OCI-LY3 (cell line): ENCODE results near the gene OSBPL3.

Source experiments
- H2AFZ ChIP-seq: fragments of 200-600, 300-600 bp; shearing (Covaris generic); 2 replicates; pipeline ENCODE4 v1.6.0; 2014; ENCODE audit warnings: antibody characterized with exemption, low read depth, low read length
- H3K27ac ChIP-seq: fragments of 200-600, 300-600 bp; sonication (generic); 2 replicates; pipeline ENCODE4 v1.5.1; 2014; ENCODE audit warnings: mild to moderate bottlenecking, low read length, moderate library complexity, mixed read lengths
- H3K27me3 ChIP-seq: fragments of 200-600, 300-600 bp; sonication (generic); 2 replicates; pipeline ENCODE4 v1.6.1; 2014; ENCODE audit warnings: low read depth, low read length, mixed read lengths
- H3K36me3 ChIP-seq: fragments of 200-600, 300-600 bp; sonication (generic); replicated peaks from 2 replicates; pipeline ENCODE3; 2014; ENCODE audit warnings: low read depth, low read length, mixed read lengths
- H3K4me1 ChIP-seq: fragments of 300-600, 200-600 bp; sonication (generic); 2 replicates; pipeline ENCODE4 v1.6.1; 2014; ENCODE audit warnings: low read length, mixed read lengths
- H3K4me2 ChIP-seq: fragments of 200-600, 300-600 bp; sonication (generic); 2 replicates; pipeline ENCODE4 v1.6.1; 2014; ENCODE audit warnings: low read length, mixed read lengths
- H3K4me3 ChIP-seq: fragments of 300-600, 200-600 bp; sonication (generic); 2 replicates; pipeline ENCODE4 v1.5.1; 2014; ENCODE audit warnings: antibody characterized with exemption, mild to moderate bottlenecking, low read length, moderate library complexity
- H3K79me2 ChIP-seq: fragments of 300-600, 200-600 bp; shearing (Covaris generic); 2 replicates; pipeline ENCODE4 v1.6.1; 2014; ENCODE audit warnings: mild to moderate bottlenecking, low read length, mixed read lengths
- H3K9ac ChIP-seq: fragments of 300-600, 200-600 bp; shearing (Covaris generic); 2 replicates; pipeline ENCODE4 v1.6.0; 2014; ENCODE audit warnings: mild to moderate bottlenecking, low read length, moderate library complexity
- H3K9me3 ChIP-seq: fragments of 200-600, 300-600 bp; shearing (Covaris generic); 2 replicates; pipeline ENCODE4 v1.6.1; 2014; ENCODE audit warnings: low read length, mixed read lengths; ENCODE audit not compliant: insufficient read depth
- H4K20me1 ChIP-seq: fragments of 200-600, 300-600 bp; sonication (generic); 2 replicates; pipeline ENCODE4 v1.6.1; 2016; ENCODE audit warnings: low read length, mixed read lengths; ENCODE audit not compliant: insufficient read depth
- EZH2phosphoT487 ChIP-seq: fragments of 200-600 bp; shearing (Covaris generic); IDR thresholded peaks from 2 replicates; pipeline ENCODE4 v1.6.1; 2018; ENCODE audit warnings: antibody characterized with exemption, mixed run types, low read depth
- TF ChIP-seq, protein P1 (sequence below): fragments of 200-600, 300-600 bp; sonication (generic); IDR thresholded peaks from 2 replicates; pipeline ENCODE4 v1.5.1; 2014; ENCODE audit warnings: antibody characterized with exemption, low read length, low read depth

Gene OSBPL3

DNA sequence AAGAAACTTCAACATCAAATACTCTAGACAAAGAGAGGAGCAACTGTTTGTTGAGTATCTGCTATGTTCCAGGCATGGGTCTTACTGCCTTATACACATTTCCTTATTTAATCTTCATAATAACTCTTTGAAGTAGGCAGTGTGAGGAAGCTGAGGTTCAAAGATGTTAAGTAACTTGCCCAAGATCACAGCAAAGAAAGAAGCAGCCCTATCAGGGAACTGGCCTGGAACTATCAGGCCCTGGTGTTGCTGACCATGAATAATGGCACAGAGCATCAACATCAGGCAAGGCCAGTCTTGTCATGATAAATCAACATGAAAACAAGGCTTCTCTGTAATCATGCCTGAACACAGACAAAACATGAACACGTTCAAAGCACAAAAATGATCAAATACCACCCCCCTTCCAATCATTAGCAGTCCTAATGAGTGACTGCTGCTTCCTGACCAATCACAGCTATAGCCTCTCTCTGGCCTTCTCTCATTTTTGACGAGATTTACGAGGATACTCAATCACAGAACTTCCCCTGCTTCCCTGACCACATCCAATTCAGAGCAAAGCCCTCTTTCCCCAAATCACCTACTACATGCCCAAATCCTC is 225.0 kb downstream of the OSBPL3 start:
- peak overlapping the region; percentile 99; the same call in 1 of the 2 replicates for H3K4me2 ChIP-seq

DNA sequence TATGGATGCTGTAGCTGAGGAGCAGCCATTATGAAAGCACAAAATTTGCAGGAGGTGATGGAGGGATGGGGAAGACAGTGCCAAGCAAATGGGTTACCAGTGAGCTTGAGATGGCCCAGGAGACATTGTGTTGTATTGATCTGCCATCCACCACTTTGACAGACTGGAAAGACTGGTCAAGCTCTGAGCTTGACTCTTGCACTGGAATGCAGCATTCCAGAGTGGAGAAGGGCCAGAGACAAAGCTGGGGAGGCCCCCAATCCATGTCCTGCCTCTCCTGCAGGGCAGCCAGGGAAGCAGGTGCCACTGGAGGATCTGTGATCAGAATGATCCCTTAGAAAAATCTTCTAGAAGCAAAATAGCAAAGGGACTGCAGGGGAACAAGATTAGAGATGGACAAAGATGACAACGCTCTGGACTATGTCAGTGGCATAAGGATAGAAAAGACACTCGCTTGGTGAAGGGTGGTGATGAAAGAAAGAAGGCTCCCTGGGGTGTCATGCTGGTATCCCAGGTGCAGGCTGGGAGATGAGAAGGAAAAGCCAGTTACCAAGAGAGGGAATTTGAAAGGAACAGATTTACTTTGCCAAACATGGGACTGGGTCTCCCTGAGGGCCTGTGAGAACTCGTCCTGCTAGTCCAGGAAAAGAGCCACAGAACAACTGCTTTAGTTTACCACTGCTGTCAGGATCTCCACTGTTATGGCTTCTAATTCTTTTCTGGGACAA is 227.7 kb downstream of the OSBPL3 start:
- Histone ChIP-seq H3K36me3 (no peaks in the 10 kb centered on the region), H3K9me3 (no peaks in the 10 kb centered on the region), H3K9ac (no peak overlapping the region), H3K4me2 (no peak overlapping the region), H3K4me3 (no peak overlapping the region), H4K20me1 (no peaks in the 10 kb centered on the region), H3K4me1 (peaks cover 17% of the 10 kb centered on the region), H3K79me2 (no peaks in the 10 kb centered on the region), H2AFZ (no peak overlapping the region), H3K27me3 (no peaks in the 10 kb centered on the region), H3K27ac (no peak overlapping the region)
- no peak for TF ChIP-seq EZH2phosphoT487
- TF ChIP-seq, protein P1, sequence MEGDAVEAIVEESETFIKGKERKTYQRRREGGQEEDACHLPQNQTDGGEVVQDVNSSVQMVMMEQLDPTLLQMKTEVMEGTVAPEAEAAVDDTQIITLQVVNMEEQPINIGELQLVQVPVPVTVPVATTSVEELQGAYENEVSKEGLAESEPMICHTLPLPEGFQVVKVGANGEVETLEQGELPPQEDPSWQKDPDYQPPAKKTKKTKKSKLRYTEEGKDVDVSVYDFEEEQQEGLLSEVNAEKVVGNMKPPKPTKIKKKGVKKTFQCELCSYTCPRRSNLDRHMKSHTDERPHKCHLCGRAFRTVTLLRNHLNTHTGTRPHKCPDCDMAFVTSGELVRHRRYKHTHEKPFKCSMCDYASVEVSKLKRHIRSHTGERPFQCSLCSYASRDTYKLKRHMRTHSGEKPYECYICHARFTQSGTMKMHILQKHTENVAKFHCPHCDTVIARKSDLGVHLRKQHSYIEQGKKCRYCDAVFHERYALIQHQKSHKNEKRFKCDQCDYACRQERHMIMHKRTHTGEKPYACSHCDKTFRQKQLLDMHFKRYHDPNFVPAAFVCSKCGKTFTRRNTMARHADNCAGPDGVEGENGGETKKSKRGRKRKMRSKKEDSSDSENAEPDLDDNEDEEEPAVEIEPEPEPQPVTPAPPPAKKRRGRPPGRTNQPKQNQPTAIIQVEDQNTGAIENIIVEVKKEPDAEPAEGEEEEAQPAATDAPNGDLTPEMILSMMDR = no peak

More for the DNA sequence above, 225.0 kb downstream of the OSBPL3 start:
- no peaks in the 10 kb centered on the region for H3K36me3 ChIP-seq
- no peak overlapping the region for H3K4me3 ChIP-seq
- no peak overlapping the region for H3K27ac ChIP-seq
- H3K4me1 ChIP-seq = peaks cover 17% of the 10 kb centered on the region
- H3K9ac ChIP-seq = no peak overlapping the region
- H3K79me2 ChIP-seq = no peaks in the 10 kb centered on the region
- H3K27me3 ChIP-seq = no peaks in the 10 kb centered on the region; the same call in 1 of the 2 replicates
- H4K20me1 ChIP-seq = no peaks in the 10 kb centered on the region
- no peaks in the 10 kb centered on the region for H3K9me3 ChIP-seq
- TF ChIP-seq, protein P1 = no peak
- TF ChIP-seq EZH2phosphoT487 = no peak
- H2AFZ ChIP-seq = no peak overlapping the region

DNA sequence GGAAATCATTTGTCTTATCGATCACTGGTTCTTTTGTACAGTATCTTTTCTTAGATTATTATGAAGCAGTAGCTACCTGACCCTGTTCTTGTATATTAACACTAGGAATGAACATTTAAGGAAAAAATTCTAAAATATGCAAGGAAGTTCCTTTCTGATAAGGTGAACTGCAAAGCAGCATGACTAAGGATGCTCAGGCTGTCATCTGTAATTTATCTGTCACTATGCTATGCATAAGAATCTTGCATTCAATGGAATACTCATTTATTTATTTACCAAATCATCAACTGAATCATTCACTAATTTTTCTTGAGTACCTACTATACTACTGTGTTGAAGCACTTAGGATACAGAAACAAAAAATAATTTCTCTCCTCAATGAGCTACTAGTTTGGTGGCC is 228.5 kb downstream of the OSBPL3 start:
- no peaks in the 10 kb centered on the region for H3K36me3 ChIP-seq
- no peaks in the 10 kb centered on the region for H3K79me2 ChIP-seq
- H2AFZ ChIP-seq = no peak overlapping the region
- no peaks in the 10 kb centered on the region for H3K27me3 ChIP-seq
- H3K9me3 ChIP-seq = no peaks in the 10 kb centered on the region
- H3K4me3 ChIP-seq = no peak overlapping the region
- TF ChIP-seq, protein P1 = no peak
- TF ChIP-seq EZH2phosphoT487 = no peak
- no peak overlapping the region for H3K4me2 ChIP-seq
- no peaks in the 10 kb centered on the region for H4K20me1 ChIP-seq
- peaks cover 15% of the 10 kb centered on the region for H3K4me1 ChIP-seq
- H3K27ac ChIP-seq = no peak overlapping the region
- no peak overlapping the region for H3K9ac ChIP-seq

DNA sequence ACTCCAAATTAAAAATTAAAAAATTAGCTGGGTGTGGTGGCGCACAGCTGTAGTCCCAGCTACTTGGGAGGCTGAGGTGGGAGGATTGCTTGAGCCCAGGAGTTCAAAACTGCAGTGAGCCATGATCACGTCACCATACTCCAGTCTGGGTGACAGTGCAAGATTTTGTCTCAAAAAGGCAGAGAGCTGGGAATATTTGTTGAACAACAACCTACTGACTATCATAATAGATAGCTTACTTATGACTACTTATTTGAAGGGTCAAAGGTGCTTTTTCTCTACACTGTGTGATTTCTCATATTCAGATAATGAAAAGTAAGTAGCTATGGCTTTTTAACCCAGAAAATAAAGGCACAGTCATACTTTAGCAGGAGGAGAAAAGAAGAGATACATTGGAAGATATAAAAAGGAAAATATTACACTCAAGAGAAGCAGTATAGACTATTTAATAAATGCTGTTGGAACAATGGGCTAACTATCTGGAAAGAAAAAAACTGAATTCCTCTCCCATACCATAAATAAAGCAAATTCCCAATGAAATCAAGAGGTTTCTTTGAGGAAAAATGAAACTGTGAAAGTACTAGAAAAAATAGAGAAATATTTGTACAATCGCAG is 229.4 kb downstream of the OSBPL3 start:
- Histone ChIP-seq H3K27me3 (no peaks in the 10 kb centered on the region), H3K4me1 (peaks cover 6% of the 10 kb centered on the region), H3K27ac (no peak overlapping the region), H2AFZ (no peak overlapping the region), H3K9ac (no peak overlapping the region), H3K36me3 (no peaks in the 10 kb centered on the region), H3K4me2 (no peak overlapping the region), H3K79me2 (no peaks in the 10 kb centered on the region), H3K4me3 (no peak overlapping the region), H4K20me1 (no peaks in the 10 kb centered on the region), H3K9me3 (no peaks in the 10 kb centered on the region)
- TF ChIP-seq, protein P1 = no peak
- no peak for TF ChIP-seq EZH2phosphoT487
